GM21619 (cell line): Measurements from ENCODE around the gene CUX1.
"Not testable (repeated sequence)": the region's sequence is repeated elsewhere in the genome, so short reads cannot be mapped to it uniquely, and the experiment has no call there.

Source experiments
- ATAC-seq: cut with Tn5 transposase; IDR thresholded peaks from one replicate; pipeline ENCODE4 v1.9.1; 2021; ENCODE audit not compliant: unreplicated experiment

The CUX1 gene

DNA sequence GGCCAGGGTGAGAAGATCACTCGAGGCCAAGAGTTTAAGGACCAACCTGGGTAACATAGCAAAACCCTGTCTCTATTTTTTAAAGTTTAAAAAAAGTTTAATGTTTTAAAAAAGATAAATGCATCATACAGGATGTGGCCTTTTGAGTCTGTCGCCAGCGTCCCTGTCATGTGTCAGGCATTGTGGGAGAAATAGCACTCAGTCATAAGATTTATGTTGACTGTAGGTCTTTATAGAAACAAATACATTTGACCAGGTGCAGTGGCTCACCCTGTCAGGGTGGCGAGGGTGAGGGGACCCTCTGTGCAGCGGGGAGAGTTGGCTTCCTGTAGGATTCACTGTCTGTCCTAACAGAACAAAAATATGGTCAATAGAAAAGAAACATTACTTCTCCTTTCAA is 405.8 kb downstream of the CUX1 start:
- ATAC-seq = no peak

DNA sequence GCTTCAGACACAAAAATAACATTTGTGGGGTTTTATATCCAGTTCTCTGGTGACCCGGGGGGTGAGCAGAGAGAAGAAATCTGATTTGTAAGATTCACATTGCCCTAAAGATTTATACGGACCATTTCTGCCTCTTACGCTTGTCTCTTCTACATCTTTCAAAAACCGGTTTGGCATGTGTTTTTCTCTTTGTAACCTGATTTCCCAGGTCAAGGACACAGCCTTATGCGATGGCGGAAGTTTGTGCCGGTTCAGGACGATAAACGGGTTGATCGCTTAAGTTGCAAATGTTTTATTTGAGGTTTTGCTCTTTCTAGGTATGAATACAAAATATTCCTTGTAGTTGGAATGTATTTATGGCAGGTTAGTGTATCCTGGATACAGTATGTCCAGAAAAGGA is 407.6 kb downstream of the CUX1 start:
- ATAC-seq = no peak

DNA sequence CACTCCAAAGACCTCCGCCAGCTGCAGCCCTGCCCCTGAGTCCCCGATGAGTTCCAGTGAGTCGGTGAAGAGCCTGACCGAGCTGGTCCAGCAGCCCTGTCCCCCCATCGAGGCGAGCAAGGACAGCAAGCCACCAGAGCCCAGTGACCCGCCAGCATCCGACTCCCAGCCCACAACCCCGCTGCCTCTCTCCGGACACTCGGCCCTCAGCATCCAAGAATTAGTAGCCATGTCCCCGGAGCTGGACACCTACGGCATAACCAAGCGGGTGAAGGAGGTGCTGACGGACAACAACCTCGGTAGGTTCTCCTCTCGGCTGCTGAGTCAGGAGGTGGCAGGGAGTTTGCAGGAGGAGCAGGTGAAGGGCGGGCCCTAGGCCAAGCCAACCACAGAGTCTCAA is 409.9 kb downstream of the CUX1 start:
- no peak for ATAC-seq

DNA sequence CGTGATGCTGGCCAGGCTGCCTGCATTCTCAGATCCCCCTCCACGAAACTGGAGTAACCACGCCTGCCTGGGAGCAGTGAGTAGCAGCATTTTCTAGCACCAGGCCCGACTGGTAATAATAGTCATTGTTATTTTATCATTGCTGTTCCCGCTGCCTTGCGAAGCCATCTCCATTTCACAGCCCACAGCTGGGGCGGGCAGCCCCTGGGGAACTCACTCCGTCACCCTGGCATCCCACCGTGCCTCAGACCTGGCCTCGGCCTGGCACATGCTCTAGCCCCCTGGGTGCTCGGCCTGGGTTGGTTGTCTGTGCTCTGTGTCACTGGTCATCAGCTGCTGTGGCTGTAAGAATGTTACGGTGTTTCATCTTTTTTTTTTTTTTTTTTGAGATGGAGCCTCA is 411.5 kb downstream of the CUX1 start:
- no peak for ATAC-seq

GRCh38 chr7:102230162-102230561 is 412.7 kb downstream of the CUX1 start:
- not testable (repeated sequence) for ATAC-seq

DNA sequence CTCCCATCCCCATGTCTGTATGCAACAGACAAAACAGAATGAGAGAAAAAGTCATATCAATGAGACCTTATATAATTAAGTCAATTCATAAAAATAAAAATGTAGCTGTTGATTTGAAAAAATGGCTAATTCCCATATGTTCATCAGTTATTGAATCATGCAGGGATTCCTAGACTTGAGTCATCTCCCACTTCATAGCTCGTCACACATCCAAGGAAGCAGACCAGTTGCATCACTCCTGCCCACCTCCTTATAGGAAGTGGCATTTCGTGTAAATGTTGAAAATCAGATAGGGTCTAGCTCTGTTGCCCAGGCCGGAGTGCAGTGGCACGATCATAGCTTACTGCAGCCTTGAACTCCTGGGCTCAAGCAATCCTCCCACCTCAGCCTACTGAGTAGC is 413.2 kb downstream of the CUX1 start:
- ATAC-seq = no peak

DNA sequence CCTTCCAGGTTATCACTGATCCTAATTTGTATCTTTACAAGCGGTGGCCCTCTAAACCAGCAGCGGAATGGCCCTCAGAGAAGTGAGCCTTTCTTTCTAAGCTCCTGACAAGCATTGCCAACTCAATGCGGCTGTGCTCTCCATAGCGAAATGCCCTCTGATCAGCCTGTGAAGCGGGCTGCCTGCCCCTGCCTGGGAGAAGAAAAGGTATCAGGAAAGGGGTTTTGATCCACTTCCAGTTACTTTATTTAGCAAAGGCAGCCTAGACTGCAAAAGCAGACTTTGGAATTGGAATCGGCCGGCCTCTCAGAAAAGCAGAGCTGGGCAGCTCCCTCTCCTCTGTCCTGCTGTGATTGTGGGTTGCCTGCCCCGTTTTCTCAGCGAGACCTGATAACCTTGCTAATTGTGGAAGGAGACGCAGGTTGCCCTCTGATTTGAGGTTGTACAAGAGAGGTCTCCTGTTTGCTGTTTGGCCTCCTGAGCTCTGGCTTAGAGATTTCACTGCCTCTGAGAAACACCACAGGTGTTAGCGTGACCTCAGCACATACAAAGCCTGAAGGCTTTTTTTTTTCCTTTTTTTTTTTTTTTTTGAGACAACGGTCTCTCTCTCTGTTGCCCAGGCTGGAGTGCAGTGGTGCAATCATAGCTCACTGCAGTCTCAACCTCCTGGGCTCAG is 415.3 kb downstream of the CUX1 start:
- ATAC-seq = no peak

DNA sequence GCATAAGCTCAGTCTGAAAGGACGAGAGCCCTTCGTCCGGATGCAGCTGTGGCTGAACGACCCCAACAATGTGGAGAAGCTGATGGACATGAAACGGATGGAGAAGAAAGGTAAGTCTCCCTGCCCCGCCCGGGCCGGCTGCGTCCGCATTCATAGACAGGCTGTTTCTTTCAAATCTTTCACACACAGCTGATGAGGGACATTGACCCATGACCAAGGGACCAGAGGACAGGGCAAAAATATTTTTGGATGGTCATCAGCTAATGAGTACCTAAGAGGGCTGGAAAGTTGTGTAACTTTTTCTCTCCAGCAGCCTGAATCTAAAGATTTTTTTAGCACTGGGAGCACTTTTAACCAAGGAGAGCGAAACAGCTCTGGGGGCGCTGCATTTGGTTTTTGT is 416.7 kb downstream of the CUX1 start:
- ATAC-seq = no peak

DNA sequence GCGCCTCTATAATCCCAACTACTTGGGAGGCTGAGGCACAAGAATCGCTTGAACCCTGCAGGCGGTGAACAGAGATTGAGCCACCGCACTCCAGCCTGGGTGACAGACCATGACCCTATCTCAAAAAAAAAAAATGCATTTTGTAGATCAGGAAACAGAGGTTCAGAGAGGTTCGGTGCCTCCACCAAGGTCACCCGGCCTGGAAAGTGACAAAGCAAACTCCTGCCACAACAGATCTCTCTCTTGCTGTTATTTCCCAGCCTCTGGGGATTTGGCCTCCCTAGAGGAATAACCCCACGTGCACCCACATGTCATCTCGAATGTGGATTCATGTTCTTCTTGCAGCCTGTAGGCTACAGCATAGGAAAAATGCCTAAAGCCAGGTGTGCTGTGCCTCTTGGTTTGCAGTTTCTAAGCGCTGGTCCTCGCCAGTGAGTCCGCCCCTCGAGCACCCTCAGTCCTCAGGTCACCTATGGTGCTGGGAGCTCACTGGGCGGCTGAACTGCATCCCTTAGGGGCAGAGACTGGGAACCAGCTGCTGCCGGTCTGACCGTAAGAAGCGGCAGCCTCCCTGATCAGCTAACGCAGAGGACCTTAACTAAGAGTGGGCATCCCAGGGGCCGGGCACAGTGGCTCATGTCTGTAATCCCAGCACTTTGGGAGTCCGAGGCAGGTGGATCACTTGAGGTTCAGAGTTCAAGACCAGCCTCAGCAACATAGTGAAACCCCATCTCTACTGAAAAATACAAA is 417.6 kb downstream of the CUX1 start:
- ATAC-seq = no peak

DNA sequence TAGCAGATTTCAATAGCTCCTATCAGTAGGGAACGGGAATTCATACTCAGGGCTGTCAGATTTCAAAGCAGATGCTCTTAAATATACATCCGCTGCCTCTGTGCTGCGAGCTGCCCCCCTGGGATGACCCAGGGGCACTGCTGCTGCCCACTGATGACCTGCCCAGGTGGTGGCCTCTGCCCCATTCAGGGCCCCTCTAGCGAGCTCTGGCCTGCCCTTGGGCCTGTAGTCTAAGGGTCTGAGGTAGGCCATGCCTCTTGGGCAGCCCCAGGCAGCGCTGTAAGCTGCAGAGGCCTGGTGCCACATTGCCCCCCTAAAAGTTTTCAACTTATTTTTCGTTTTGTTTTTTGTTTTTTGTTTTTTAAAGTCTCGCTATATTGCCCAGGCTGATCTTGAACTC is 418.7 kb downstream of the CUX1 start:
- ATAC-seq = no peak

DNA sequence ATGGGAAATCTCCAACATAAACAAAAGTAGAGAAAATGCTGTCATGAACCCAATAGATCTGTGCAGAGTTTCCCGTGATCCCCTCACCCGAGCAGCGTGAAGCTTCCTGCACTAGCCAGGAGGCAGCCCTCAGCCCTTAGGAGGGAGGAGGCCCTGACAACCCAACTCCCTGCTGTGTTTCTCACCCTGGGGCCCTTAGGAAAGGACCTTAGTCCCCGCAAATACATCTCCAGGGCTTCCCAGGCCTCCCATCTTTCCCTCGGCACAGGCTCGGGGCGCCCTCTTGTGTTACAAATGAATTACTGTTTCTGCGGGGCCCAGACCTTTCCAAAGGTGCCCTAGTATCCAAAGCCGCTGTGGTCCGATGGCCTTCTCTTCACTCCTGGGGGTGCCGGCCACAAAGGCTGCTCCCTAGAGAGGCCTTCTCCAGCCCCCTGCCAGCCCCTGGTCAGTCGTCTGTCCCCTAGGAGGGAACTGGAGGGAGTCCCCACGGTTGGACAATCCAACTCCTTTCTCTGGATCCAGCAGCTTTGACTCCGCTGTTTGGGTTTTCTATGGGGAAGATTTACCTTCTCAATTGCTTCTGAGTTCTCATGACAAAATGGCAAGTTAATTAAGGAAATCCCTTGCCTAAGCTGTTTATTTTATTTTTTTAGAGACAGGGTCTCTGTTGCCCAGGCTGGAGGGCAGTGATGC is 419.3 kb downstream of the CUX1 start:
- no peak for ATAC-seq

DNA sequence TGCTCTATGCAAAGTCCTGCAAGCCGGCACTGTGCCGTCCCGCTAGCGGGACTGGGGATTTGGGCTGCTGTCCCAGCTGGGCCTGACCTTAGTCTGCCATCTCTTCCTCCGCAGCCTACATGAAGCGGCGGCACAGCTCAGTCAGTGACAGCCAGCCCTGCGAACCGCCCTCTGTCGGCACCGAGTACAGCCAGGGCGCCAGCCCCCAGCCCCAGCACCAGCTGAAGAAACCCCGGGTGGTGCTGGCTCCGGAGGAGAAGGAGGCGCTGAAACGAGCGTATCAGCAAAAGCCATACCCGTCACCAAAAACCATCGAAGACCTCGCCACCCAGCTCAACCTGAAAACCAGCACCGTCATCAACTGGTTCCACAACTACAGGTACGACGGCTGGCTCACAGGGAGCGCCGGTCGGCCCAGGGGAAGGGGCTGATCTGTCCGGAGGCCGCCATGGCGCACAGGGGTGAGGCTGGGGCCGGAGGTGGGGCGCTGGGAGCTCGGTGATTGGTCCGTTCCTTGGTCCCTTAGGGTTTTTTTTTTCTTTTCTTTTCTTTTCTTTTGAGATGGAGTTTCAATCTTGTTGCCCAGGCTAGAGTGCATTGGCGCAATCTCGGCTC is 421.9 kb downstream of the CUX1 start:
- ATAC-seq = no peak

GRCh38 chr7:102241431-102241830 is 424.0 kb downstream of the CUX1 start:
- no peak for ATAC-seq

GRCh38 chr7:102244601-102245000 is 427.2 kb downstream of the CUX1 start:
- no peak for ATAC-seq

DNA sequence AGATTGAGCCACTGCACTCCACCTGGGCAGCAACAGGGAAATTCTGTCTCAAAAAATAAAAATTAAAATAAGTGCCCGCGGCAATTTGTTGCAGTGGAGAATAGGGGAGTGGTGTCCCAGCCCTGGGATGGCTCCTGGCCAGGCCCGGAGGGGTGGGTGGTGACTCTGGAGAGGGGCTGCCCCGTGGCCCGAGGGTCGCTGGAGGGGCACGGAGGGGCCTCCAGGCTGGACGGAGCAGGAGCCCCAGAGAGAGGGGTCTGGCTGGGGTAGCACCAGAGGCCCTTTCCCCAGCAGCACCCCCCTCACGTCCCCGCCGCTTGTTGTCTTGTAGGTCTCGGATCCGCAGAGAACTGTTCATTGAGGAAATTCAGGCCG is 430.6 kb downstream of the CUX1 start:
- ATAC-seq = no peak

- ATAC-seq = no peak
Observed at GRCh38 chr7:102248456-102249395, 431.3 kb downstream of the CUX1 start.

- no peak for ATAC-seq
Observed at GRCh38 chr7:102251531-102252365, 434.3 kb downstream of the CUX1 start.

DNA sequence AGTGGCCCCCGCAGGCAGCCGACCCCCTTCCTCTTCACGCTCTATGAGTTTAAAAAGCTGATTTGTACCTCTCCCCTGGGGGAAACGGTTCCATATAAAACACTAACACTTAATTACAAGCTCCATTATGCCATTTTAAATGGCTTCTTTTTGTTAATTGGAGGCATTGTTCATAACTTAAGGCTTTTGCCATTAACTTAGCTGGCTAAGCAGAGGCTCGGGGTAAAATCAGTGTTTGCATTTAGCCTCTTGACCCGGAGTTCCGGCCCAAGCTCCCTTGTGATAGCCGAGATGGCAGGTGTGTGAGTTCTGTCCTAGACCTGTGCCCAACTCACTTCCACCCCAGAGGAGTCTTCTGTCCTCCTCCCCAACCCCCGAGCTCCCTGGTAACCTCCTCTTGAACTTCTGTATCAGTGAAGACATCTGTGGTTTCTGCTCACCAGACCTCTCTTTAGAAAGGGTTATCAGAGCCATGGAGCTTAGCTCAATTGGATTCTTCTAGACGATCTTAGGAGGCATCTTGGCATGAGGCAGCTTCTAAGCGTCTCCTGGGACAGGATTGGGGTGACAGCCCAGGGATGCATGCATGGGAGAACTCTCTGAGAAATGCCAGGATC is 435.0 kb downstream of the CUX1 start:
- ATAC-seq = no peak
